ENCODE measurements around the gene POLRMT. TPM values are rescaled to one million over a fixed set of nuclear protein-coding genes. Genes with fewer than 3 reads are reported as not detected.

The POLRMT gene
- total RNA-seq, 4 donors from 2014 or later = 28.2 to 73.5 (median 51.5) TPM

- no peak for DNase-seq (ENCODE audit: low spot score in 2 of 2)
Measured at GRCh38 chr19:602391-603301, 30.7 kb downstream of the POLRMT start.

GRCh38 chr19:601790-602189 lies 31.5 kb downstream of the POLRMT start:
- H3K36me3 ChIP-seq = no peaks in the 10 kb centered on the region
- no peak overlapping the region for H3K4me3 ChIP-seq
- DNase-seq (ENCODE audit: low spot score in 2 of 2) = no peak
- no peak for TF ChIP-seq EP300 (IDR thresholded peaks at IDR 0.05)
- no peak for TF ChIP-seq POLR2A (IDR thresholded peaks at IDR 0.05)
- no peak for TF ChIP-seq CTCF (IDR thresholded peaks at IDR 0.05)
- 86 to 87% methylated on average over 25 of the region's 25 CpGs for WGBS, 2 donors
- H3K27ac ChIP-seq = no peak overlapping the region
- H3K9me3 ChIP-seq = peaks cover 0 to 10% (median 0%) of the 10 kb centered on the region in 4 donors
- H3K4me1 ChIP-seq = no peaks in the 10 kb centered on the region
- H3K27me3 ChIP-seq = peaks cover 0 to 13% of the 10 kb centered on the region in 2 donors

More at GRCh38 chr19:602391-603301, 30.7 kb downstream of the POLRMT start:
- no peaks in the 10 kb centered on the region for H3K36me3 ChIP-seq
- H3K27me3 ChIP-seq = peaks cover 0 to 7% of the 10 kb centered on the region in 2 donors
- H3K27ac ChIP-seq = no peak overlapping the region
- WGBS, 2 donors = 78 to 85% methylated on average over 33 to 35 of the region's 35 CpGs
- no peak overlapping the region for H3K4me3 ChIP-seq
- TF ChIP-seq POLR2A (IDR thresholded peaks at IDR 0.05) (no peak), EP300 (IDR thresholded peaks at IDR 0.05) (no peak), CTCF (IDR thresholded peaks at IDR 0.05) (no peak)
- H3K4me1 ChIP-seq = no peaks in the 10 kb centered on the region
- peaks cover 0 to 10% (median 0%) of the 10 kb centered on the region in 4 donors for H3K9me3 ChIP-seq

- peaks cover 0 to 10% (median 0%) of the 10 kb centered on the region in 4 donors for H3K9me3 ChIP-seq
- H3K36me3 ChIP-seq = no peaks in the 10 kb centered on the region
- no peaks in the 10 kb centered on the region for H3K4me1 ChIP-seq
- DNase-seq (ENCODE audit: low spot score in 2 of 2) = no peak
- no peak overlapping the region for H3K4me3 ChIP-seq
- peaks cover 0 to 18% of the 10 kb centered on the region in 2 donors for H3K27me3 ChIP-seq
- H3K27ac ChIP-seq = no peak overlapping the region
- WGBS, 2 donors = 86 to 90% methylated on average over 28 of the region's 28 CpGs
- TF ChIP-seq POLR2A (IDR thresholded peaks at IDR 0.05) = no peak
- no peak for TF ChIP-seq EP300 (IDR thresholded peaks at IDR 0.05)
- TF ChIP-seq CTCF (IDR thresholded peaks at IDR 0.05) = no peak
Measured at GRCh38 chr19:601310-601709, 32.0 kb downstream of the POLRMT start.

- Histone ChIP-seq H3K4me1 (no peaks in the 10 kb centered on the region), H3K27ac (no peak overlapping the region), H3K9me3 (peaks cover 0 to 10% (median 0%) of the 10 kb centered on the region in 4 donors), H3K36me3 (no peaks in the 10 kb centered on the region), H3K27me3 (peaks cover 0 to 45% of the 10 kb centered on the region in 2 donors), H3K4me3 (no peak overlapping the region)
- no peak for TF ChIP-seq POLR2A (IDR thresholded peaks at IDR 0.05)
- no peak for TF ChIP-seq EP300 (IDR thresholded peaks at IDR 0.05)
- no peak for TF ChIP-seq CTCF (IDR thresholded peaks at IDR 0.05)
- WGBS, 2 donors = 63 to 72% methylated on average over 18 of the region's 18 CpGs
- no peak for DNase-seq (ENCODE audit: low spot score in 2 of 2)
Measured at GRCh38 chr19:597406-598315, 35.7 kb downstream of the POLRMT start.
